Right lobe of liver (tissue), 6 donors: ENCODE measurements around the gene ITPRID1. TPM values are rescaled to one million over a fixed set of nuclear protein-coding genes. Genes with fewer than 3 reads are reported as not detected.

ENCODE experiments used
- ATAC-seq, 4 donors: fragments of 200-7000 bp; cut with Tn5 transposase; one replicate each; pipeline ENCODE4 v1.9.1; 2020; ENCODE audit warnings: mild to moderate bottlenecking in 4 of 4, moderate library complexity in 4 of 4
- DNase-seq, 3 donors: peaks; one replicate each; pipeline ENCODE4 v3.0.0-alpha.2; 2020
- H3K27ac ChIP-seq, 3 donors: fragments of 200-600 bp; one replicate each; pipeline ENCODE4 v1.8.0; 2022
- H3K27me3 ChIP-seq, 2 donors: fragments of 200-600 bp; one replicate each; pipeline ENCODE4 v1.8.0; 2022
- H3K36me3 ChIP-seq, 4 donors: fragments of 200-600 bp; sonication (generic) in 1 of 4; one replicate each; pipeline versions ENCODE4 v1.5.1 to v1.8.0; 2017 to 2022; ENCODE audit warnings: control low read depth in 1 of 4
- H3K4me1 ChIP-seq, 4 donors: fragments of 200-600 bp; sonication (generic) in 1 of 4; one replicate each; pipeline versions ENCODE4 v1.5.1 to v1.8.0; 2017 to 2022; ENCODE audit warnings: control low read depth in 1 of 4
- H3K4me3 ChIP-seq, 3 donors: fragments of 200-600 bp; one replicate each; pipeline ENCODE4 v1.8.0; 2022
- H3K9me3 ChIP-seq, 4 donors: fragments of 200-600 bp; sonication (generic) in 1 of 4; one replicate each; pipeline versions ENCODE4 v1.5.1 to v1.8.0; 2017 to 2022; ENCODE audit warnings: control low read depth in 1 of 4
- POLR2A ChIP-seq: fragments of 450-650 bp; IDR thresholded peaks from one replicate; pipeline ENCODE4 v1.6.1; 2017; ENCODE audit warnings: antibody characterized with exemption, mild to moderate bottlenecking
- WGBS: methylation state at CpG from one replicate; pipeline ENCODE4 v1.1.6; 2018; ENCODE audit warnings: low coverage, low lambda C conversion rate; ENCODE audit not compliant: insufficient coverage; ENCODE audit errors: missing lambda C conversion rate; 5-methylcytosine and 5-hydroxymethylcytosine counted together
- intact Hi-C, 2 donors: fragments of 100-400 bp; cut with DNase I; formaldehyde crosslinking; loops; one replicate each; pipeline versions ENCODE4 v1.11.2 to v1.14.1; 2022
- total RNA-seq, 6 experiments: library from RNA; depleted of rRNA in 2 of 6; stranded (reverse); fragments of >200 nt in 2 of 6; fragmentation: NEBNext Ultra II Directional in 3 of 6; extraction: Animal tissue kit (Norgen Biotek cat#: 25700) in 3 of 6; gene quantifications; one replicate each; pipeline versions ENCODE4 v1.1.0 to v1.2.4, GENCODE V29; 2016 to 2023
- TF ChIP-seq, protein P1 (sequence below), 4 donors: fragments of 200-600 bp in 3 of 4; fragments of 450-650 bp in 1 of 4; IDR thresholded peaks; one replicate each; pipeline versions ENCODE4 v1.5.1 to v1.8.0; 2016 to 2022; ENCODE audit warnings: antibody characterized with exemption in 4 of 4, mild to moderate bottlenecking in 2 of 4
- donor health status: DM: no; HTN: yes; CAD: no.
- donor health status: DM: no; HTN: no; CAD: no.
- donor health status: DM: no; HTN: no; CAD: no.
- donor health status: DM: no; HTN: yes; CAD: no.
- donor health status: DM: no; HTN: yes; CAD: no.

Gene ITPRID1
- total RNA-seq, 6 experiments from 2014 or later = not detected

DNA sequence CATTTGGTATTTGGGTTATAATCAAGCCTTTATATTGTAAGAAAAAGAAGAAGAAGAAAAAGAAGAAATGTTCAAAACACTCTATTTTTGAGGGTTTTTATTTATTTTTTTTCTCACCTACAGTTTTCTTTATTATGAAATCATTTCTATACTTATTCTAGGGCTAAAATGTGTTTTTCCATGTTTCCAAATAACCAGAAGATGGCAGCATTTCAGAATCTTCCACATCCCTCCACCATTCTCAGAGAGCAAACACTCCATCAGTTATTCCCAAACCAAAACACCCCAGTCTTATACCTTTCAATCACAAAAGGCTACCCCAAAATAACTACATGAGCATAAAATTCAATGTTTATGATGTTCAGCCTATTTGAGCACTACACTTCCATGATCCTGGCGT, 134.4 kb downstream of the ITPRID1 start:
- no peaks in the 10 kb centered on the region for H3K4me1 ChIP-seq
- H3K27me3 ChIP-seq = no peaks in the 10 kb centered on the region
- ATAC-seq (no peak), DNase-seq (no peak)
- H3K36me3 ChIP-seq = no peaks in the 10 kb centered on the region
- H3K9me3 ChIP-seq = no peaks in the 10 kb centered on the region
- intact Hi-C loops = no loop called here
- TF ChIP-seq, protein P1, sequence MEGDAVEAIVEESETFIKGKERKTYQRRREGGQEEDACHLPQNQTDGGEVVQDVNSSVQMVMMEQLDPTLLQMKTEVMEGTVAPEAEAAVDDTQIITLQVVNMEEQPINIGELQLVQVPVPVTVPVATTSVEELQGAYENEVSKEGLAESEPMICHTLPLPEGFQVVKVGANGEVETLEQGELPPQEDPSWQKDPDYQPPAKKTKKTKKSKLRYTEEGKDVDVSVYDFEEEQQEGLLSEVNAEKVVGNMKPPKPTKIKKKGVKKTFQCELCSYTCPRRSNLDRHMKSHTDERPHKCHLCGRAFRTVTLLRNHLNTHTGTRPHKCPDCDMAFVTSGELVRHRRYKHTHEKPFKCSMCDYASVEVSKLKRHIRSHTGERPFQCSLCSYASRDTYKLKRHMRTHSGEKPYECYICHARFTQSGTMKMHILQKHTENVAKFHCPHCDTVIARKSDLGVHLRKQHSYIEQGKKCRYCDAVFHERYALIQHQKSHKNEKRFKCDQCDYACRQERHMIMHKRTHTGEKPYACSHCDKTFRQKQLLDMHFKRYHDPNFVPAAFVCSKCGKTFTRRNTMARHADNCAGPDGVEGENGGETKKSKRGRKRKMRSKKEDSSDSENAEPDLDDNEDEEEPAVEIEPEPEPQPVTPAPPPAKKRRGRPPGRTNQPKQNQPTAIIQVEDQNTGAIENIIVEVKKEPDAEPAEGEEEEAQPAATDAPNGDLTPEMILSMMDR (IDR thresholded peaks at IDR 0.05) = peak; percentile 13 to 26 (median 18)
- TF ChIP-seq POLR2A = no peak
- WGBS = 73% methylated on average over 1 of the region's 1 CpG
- no peak overlapping the region for H3K27ac ChIP-seq
- no peak overlapping the region for H3K4me3 ChIP-seq

DNA sequence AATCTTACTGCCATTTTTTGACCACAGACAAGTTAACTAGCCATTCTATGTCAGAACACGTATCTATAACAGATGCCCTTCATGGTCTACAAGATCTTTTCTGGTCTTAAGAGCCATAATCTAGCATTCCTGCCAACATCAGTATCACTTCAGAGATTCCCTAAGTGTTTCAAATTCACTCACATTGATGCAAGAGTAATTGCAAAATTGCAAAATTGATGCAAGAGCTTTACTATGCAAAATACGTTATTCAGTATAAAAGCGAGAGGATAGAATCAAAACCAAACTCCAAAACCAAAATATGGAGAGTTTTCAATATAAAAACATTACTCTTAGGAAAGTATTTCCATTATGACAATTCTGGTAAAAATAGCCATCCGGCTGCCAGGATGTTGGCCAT, 135.0 kb downstream of the ITPRID1 start:
- WGBS = 53% methylated on average over 4 of the region's 4 CpGs
- ATAC-seq = no peak
- Histone ChIP-seq H3K4me3 (no peak overlapping the region), H3K27ac (no peak overlapping the region), H3K9me3 (no peaks in the 10 kb centered on the region), H3K36me3 (no peaks in the 10 kb centered on the region), H3K4me1 (no peaks in the 10 kb centered on the region), H3K27me3 (no peaks in the 10 kb centered on the region)
- intact Hi-C loops = no loop called here
- no peak for DNase-seq
- TF ChIP-seq, protein P1 (IDR thresholded peaks at IDR 0.05) = no peak
- TF ChIP-seq POLR2A = no peak

DNA sequence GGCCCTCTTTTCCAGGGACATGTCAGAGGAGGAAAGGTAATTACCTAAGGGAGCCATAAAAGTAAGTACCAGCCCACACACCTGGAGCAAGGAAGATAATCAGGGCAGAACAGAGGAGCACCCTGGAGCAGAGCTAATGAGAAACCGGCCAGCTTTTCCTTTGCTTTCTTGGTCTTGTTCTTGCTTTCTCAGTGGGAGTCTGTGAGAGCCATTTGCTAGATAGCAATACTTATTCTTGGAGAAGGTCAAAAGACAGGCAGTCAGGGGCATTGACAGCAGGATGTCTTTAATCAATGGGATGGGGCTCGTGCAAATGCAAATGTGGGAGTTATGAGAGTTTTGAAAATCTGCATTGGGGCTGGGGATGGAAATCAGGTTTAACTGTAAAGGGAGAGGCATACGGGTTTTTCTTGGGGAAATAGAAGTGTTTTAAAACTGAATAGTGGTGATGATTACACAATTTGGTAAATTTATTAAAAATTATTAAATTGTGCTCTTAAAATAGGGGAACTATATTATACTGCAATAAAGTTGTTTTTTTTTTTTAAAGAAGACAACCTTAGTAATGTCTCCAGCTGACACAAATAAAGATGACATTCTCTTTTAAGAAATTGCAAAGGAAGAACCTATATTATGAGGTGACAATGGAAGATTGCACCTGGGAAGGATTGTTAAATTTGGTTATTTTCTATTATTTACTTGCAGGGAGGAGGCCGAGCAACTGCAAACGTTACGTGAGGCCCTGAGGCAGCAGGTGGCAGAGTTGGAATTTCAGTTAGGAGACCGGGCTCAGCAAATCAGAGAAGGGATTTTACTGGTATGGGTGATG, 137.6 kb downstream of the ITPRID1 start:
- Histone ChIP-seq H3K27me3 (no peaks in the 10 kb centered on the region), H3K36me3 (no peaks in the 10 kb centered on the region), H3K27ac (no peak overlapping the region), H3K4me3 (no peak overlapping the region), H3K9me3 (no peaks in the 10 kb centered on the region), H3K4me1 (no peaks in the 10 kb centered on the region)
- intact Hi-C loops = no loop called here
- DNase-seq (no peak), ATAC-seq (no peak)
- TF ChIP-seq, protein P1 (IDR thresholded peaks at IDR 0.05) = no peak
- TF ChIP-seq POLR2A = no peak
- 50% methylated on average over 7 of the region's 7 CpGs for WGBS

DNA sequence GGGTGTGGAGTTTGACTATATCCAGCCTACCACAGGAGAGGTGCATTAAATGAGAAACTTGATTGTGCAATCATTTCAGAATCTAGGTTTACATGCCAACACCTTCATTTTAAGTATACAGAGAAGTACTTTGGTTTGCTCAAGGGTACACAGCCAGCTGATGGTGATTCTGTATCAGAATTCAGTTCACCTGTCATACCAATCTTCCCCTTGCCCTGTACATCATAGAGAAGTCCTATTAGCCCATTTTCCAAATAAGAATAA, 138.1 kb downstream of the ITPRID1 start:
- TF ChIP-seq, protein P1 (IDR thresholded peaks at IDR 0.05) = no peak
- TF ChIP-seq POLR2A = no peak

DNA sequence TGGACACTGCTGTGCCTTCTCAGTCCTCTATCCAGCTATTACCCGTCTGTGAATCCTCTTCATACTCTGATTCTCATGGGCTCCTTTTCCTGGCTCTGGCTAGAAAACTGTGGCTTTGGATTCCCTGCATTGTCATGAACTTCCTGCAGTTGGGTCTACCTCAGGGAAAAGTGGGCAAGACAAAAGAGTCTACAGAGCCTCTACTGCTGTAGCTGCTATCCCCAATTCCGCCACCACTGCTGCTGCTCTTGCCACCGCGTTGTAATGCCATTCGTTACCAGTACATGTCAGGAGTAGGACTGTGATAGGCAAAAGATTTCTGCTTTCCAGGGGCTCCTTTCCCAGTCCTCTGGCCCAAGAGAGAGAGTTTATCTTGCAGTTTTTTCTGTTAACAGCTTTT, 149.2 kb downstream of the ITPRID1 start:
- Histone ChIP-seq H3K27ac (no peak overlapping the region), H3K9me3 (no peaks in the 10 kb centered on the region), H3K4me1 (no peaks in the 10 kb centered on the region), H3K4me3 (no peak overlapping the region), H3K27me3 (no peaks in the 10 kb centered on the region), H3K36me3 (no peaks in the 10 kb centered on the region)
- intact Hi-C loops = loop anchor here in 1 of 2 donors (10.0 kb wide), 1 partner anchor 648 kb away; no protein-coding TSS in a partner anchor
- DNase-seq (no peak), ATAC-seq (no peak)
- whole genome bisulfite sequencing = 46% methylated on average over 5 of the region's 5 CpGs
- TF ChIP-seq, protein P1 (IDR thresholded peaks at IDR 0.05) = no peak
- TF ChIP-seq POLR2A = no peak

More for the DNA sequence above, 138.1 kb downstream of the ITPRID1 start:
- Histone ChIP-seq H3K36me3 (no peaks in the 10 kb centered on the region), H3K27ac (no peak overlapping the region), H3K4me1 (no peaks in the 10 kb centered on the region), H3K9me3 (no peaks in the 10 kb centered on the region), H3K4me3 (no peak overlapping the region), H3K27me3 (no peaks in the 10 kb centered on the region)
- ATAC-seq (no peak), DNase-seq (no peak)
- intact Hi-C loops = no loop called here
